Glutamatergic neuron (in vitro differentiated cells): ENCODE measurements around the gene CLK2. TPM values are rescaled to one million over a fixed set of nuclear protein-coding genes. Genes with fewer than 3 reads are reported as not detected.
"Not testable (repeated sequence)": the region's sequence is repeated elsewhere in the genome, so short reads cannot be mapped to it uniquely, and the experiment has no call there.

ENCODE experiments used
- DNase-seq: peaks from one replicate; pipeline ENCODE4 v3.0.0; 2022
- H3K27ac Mint-ChIP-seq: one replicate; pipeline ENCODE4 v1.8.0; 2020; ENCODE audit warnings: mild to moderate bottlenecking, mixed read lengths, inconsistent platforms; ENCODE audit not compliant: unreplicated experiment
- H3K27me3 Mint-ChIP-seq: one replicate; pipeline ENCODE4 v1.8.0; 2020; ENCODE audit warnings: mild to moderate bottlenecking, moderate library complexity, mixed read lengths, inconsistent platforms; ENCODE audit not compliant: unreplicated experiment
- H3K36me3 Mint-ChIP-seq: one replicate; pipeline ENCODE4 v1.8.0; 2020; ENCODE audit warnings: mild to moderate bottlenecking, mixed read lengths, inconsistent platforms; ENCODE audit not compliant: unreplicated experiment
- H3K4me1 Mint-ChIP-seq: one replicate; pipeline ENCODE4 v1.8.0; 2020; ENCODE audit warnings: mild to moderate bottlenecking, low read depth, mixed read lengths, inconsistent platforms; ENCODE audit not compliant: unreplicated experiment
- H3K4me3 Mint-ChIP-seq: one replicate; pipeline ENCODE4 v1.8.0; 2020; ENCODE audit warnings: mild to moderate bottlenecking, mixed read lengths, inconsistent platforms; ENCODE audit not compliant: unreplicated experiment
- H3K9me3 Mint-ChIP-seq: one replicate; pipeline ENCODE4 v1.8.0; 2020; ENCODE audit warnings: mild to moderate bottlenecking, moderate library complexity, mixed read lengths, inconsistent platforms; ENCODE audit not compliant: unreplicated experiment
- CTCF ChIP-seq: fragments of 200-600 bp; sonication (generic); IDR thresholded peaks from one replicate; pipeline ENCODE4 v1.5.0; 2021; ENCODE audit not compliant: partially characterized antibody, unreplicated experiment
- total RNA-seq: library from RNA; stranded (reverse); fragmentation: NEBNext Ultra II Directional; extraction: Animal tissue kit (Norgen Biotek cat#: 25700); gene quantifications from one replicate; pipeline ENCODE4 v1.2.1, GENCODE V29; 2021; ENCODE audit not compliant: unreplicated experiment

The CLK2 gene
- total RNA-seq, 1 donor from 2014 or later = 74.8 TPM

- H3K27ac Mint-ChIP-seq = no peak overlapping the region
- no peaks in the 10 kb centered on the region for H3K36me3 Mint-ChIP-seq
Observed at GRCh38 chr1:155223047-155223446, 50.3 kb downstream of the CLK2 start.

GRCh38 chr1:155220211-155220965 is 52.9 kb downstream of the CLK2 start:
- H3K27ac Mint-ChIP-seq = peak overlapping the region; percentile 12
- not testable (repeated sequence) for H3K27me3 Mint-ChIP-seq, H3K36me3 Mint-ChIP-seq, H3K4me3 Mint-ChIP-seq, H3K9me3 Mint-ChIP-seq, DNase-seq, H3K4me1 Mint-ChIP-seq

More at GRCh38 chr1:155223047-155223446, 50.3 kb downstream of the CLK2 start:
- Mint-ChIP-seq H3K27me3 (peaks cover 2% of the 10 kb centered on the region), H3K9me3 (peaks cover 13% of the 10 kb centered on the region), H3K4me1 (peaks cover 9% of the 10 kb centered on the region), H3K4me3 (no peak overlapping the region)
- no peak for TF ChIP-seq CTCF
- no peak for DNase-seq

- H3K36me3 Mint-ChIP-seq = no peaks in the 10 kb centered on the region
- H3K27me3 Mint-ChIP-seq = no peaks in the 10 kb centered on the region
- H3K4me3 Mint-ChIP-seq = peak overlapping the region; percentile 54
- H3K27ac Mint-ChIP-seq = peak overlapping the region; percentile 73
- peaks cover 4% of the 10 kb centered on the region for H3K9me3 Mint-ChIP-seq
- no peak for TF ChIP-seq CTCF
- H3K4me1 Mint-ChIP-seq = no peaks in the 10 kb centered on the region
- no peak for DNase-seq
Observed at GRCh38 chr1:155219592-155220031, 53.7 kb downstream of the CLK2 start.

GRCh38 chr1:155218854-155219591 is 54.3 kb downstream of the CLK2 start:
- H3K4me1 Mint-ChIP-seq = no peaks in the 10 kb centered on the region
- peaks cover 4% of the 10 kb centered on the region for H3K9me3 Mint-ChIP-seq
- no peaks in the 10 kb centered on the region for H3K36me3 Mint-ChIP-seq
- peak overlapping the region; percentile 73 for H3K27ac Mint-ChIP-seq
- peak overlapping the region; percentile 73 for H3K4me3 Mint-ChIP-seq
- DNase-seq = no peak
- TF ChIP-seq CTCF = no peak
- no peaks in the 10 kb centered on the region for H3K27me3 Mint-ChIP-seq

GRCh38 chr1:155214702-155215101 is 58.6 kb downstream of the CLK2 start:
- not testable (repeated sequence) for H3K27me3 Mint-ChIP-seq, H3K27ac Mint-ChIP-seq, H3K4me3 Mint-ChIP-seq, H3K36me3 Mint-ChIP-seq, H3K4me1 Mint-ChIP-seq, DNase-seq, H3K9me3 Mint-ChIP-seq

Other genes with a start within 250 kb of the CLK2 start
- gene DCST2, start 239.7 kb downstream of the CLK2 start, total RNA-seq = 0.64 TPM
- gene DCST1, start 239.7 kb downstream of the CLK2 start, total RNA-seq = not detected
- 7.6 TPM for gene ADAM15, start 222.2 kb downstream of the CLK2 start, total RNA-seq
- 2.9 TPM for gene EFNA4, start 209.8 kb downstream of the CLK2 start, total RNA-seq
- gene EFNA3, start 194.7 kb downstream of the CLK2 start, total RNA-seq = 14.6 TPM
- 1.7 TPM for gene EFNA1, start 145.6 kb downstream of the CLK2 start, total RNA-seq
- 8.6 TPM for gene SLC50A1, start 137.7 kb downstream of the CLK2 start, total RNA-seq
- 27.7 TPM for gene DPM3, start 133.0 kb downstream of the CLK2 start, total RNA-seq
- gene KRTCAP2, start 100.2 kb downstream of the CLK2 start, total RNA-seq = 108 TPM
- 30.4 TPM for gene TRIM46, start 99.7 kb downstream of the CLK2 start, total RNA-seq
- 377 TPM for gene THBS3, start 65.6 kb downstream of the CLK2 start, total RNA-seq
- 26.1 TPM for gene MTX1, start 64.8 kb downstream of the CLK2 start, total RNA-seq
- 51.2 TPM for gene ENTREP3, start 18.0 kb downstream of the CLK2 start, total RNA-seq
- gene SCAMP3, start 11.1 kb downstream of the CLK2 start, total RNA-seq = 65.8 TPM
- 30.5 TPM for gene HCN3, start 4.0 kb upstream of the CLK2 start, total RNA-seq
- not detected for gene PKLR, start 27.9 kb upstream of the CLK2 start, total RNA-seq
- gene FDPS, start 35.4 kb upstream of the CLK2 start, total RNA-seq = 265 TPM
- gene RUSC1, start 47.4 kb upstream of the CLK2 start, total RNA-seq = 305 TPM